Activated T-helper 2 cell treated with anti-CD3 and anti-CD28 coated beads, Interferon-gamma antibody, Interleukin-2, Interleukin-4, amounts not matched to agents 10 μg/mL and 5 μg/mL and 100 μg/mL, durations not matched to agents 14 hours and 24 hours and 36 hours (primary cell): ENCODE data around the gene GPR31. TPM values are rescaled to one million over a fixed set of nuclear protein-coding genes. Genes with fewer than 3 reads are reported as not detected.

Experiments used
- total RNA-seq: library from RNA; stranded (reverse); gene quantifications from 2 replicates; pipeline ENCODE4 v1.2.3, GENCODE V29; 2022

GPR31 gene
- total RNA-seq, 1 donor from 2014 or later = not detected

Other genes with a start within 250 kb of the GPR31 start
- gene RNASET2, start 201.4 kb downstream of the GPR31 start, total RNA-seq = 53.4 and 56.2 TPM in 2 replicates
- 15.9 and 18.1 TPM in 2 replicates for gene CEP43, start 158.6 kb downstream of the GPR31 start, total RNA-seq
- gene CCR6, start 34.9 kb downstream of the GPR31 start, total RNA-seq = not detected in 2 replicates
- gene UNC93A, start 133.3 kb upstream of the GPR31 start, total RNA-seq = not detected in 2 replicates
- not detected in 2 replicates for gene TTLL2, start 167.1 kb upstream of the GPR31 start, total RNA-seq